HepG2 (cell line): ENCODE results near the gene RNASE2. TPM values are rescaled to one million over a fixed set of nuclear protein-coding genes. Genes with fewer than 3 reads are reported as not detected.

Source experiments
- CERS6 ChIP-seq: sonication (generic); formaldehyde crosslinking; IDR thresholded peaks from 2 replicates; pipeline ENCODE4 v1.5.0; 2020; ENCODE audit warnings: missing genetic modification reagents
- POLR2G ChIP-seq: fragments of 200-400 bp; formaldehyde crosslinking; IDR thresholded peaks from 2 replicates; pipeline ENCODE4 v1.6.1; 2018; ENCODE audit warnings: mild to moderate bottlenecking, low read depth, low read length, moderate library complexity
- SMAD9 ChIP-seq: sonication (generic); formaldehyde crosslinking; IDR thresholded peaks from 2 replicates; pipeline ENCODE4 v1.5.1; 2020; ENCODE audit warnings: mild to moderate bottlenecking, missing genetic modification reagents
- STAG1 ChIP-seq: sonication (generic); formaldehyde crosslinking; IDR thresholded peaks from 2 replicates; pipeline ENCODE4 v1.4.0; 2020; ENCODE audit warnings: missing genetic modification reagents
- ZBTB10 ChIP-seq: sonication (generic); formaldehyde crosslinking; IDR thresholded peaks from 2 replicates; pipeline ENCODE4 v1.4.0; 2020; ENCODE audit warnings: missing genetic modification reagents, borderline replicate concordance
- ZBTB7B ChIP-seq: sonication (generic); formaldehyde crosslinking; IDR thresholded peaks from 2 replicates; pipeline ENCODE4 v1.4.0; 2020; ENCODE audit warnings: missing genetic modification reagents
- ZNF331 ChIP-seq: sonication (generic); formaldehyde crosslinking; IDR thresholded peaks from 2 replicates; pipeline ENCODE4 v1.4.0; 2020; ENCODE audit warnings: missing genetic modification reagents
- polyA plus RNA-seq, 8 experiments: library from polyadenylated mRNA; depleted of rRNA in 3 of 8; stranded (reverse) in 7 of 8; unstranded in 1 of 8; fragments of >200 nt; fragmentation: Illumina TruSeq in 4 of 8; extraction: Trizol in 4 of 8; gene quantifications; 2 replicates each; pipeline versions ENCODE4 v1.2.1 to v1.2.3, GENCODE V29; 2011 to 2016; ENCODE audit warnings: low read depth in 4 of 8, missing spikeins in 1 of 8, mixed read lengths in 1 of 8; ENCODE audit not compliant: insufficient read depth in 1 of 8
- total RNA-seq, 5 experiments: library from RNA; depleted of rRNA; stranded (reverse); fragments of >200 nt; fragmentation: Illumina TruSeq; extraction: Trizol; gene quantifications; 2 replicates each; pipeline ENCODE4 v1.2.3, GENCODE V29; 2016; ENCODE audit warnings: low read depth in 1 of 5
- TF ChIP-seq, protein P1 (sequence below): sonication (generic); formaldehyde crosslinking; IDR thresholded peaks from 2 replicates; pipeline ENCODE4 v1.5.1; 2020; ENCODE audit warnings: mild to moderate bottlenecking, missing genetic modification reagents

Gene RNASE2
- total and polyA plus RNA-seq, 2 of the 13 experiments (the other 11 are each of a cell fraction or from before 2014, with no cell fraction given): 0.69 TPM; not detected in 1

GRCh38 chr14:20973501-20973900, 18.2 kb downstream of the RNASE2 start (continued):
- no peak for TF ChIP-seq ZNF331 (CRISPR knock-in tag)
- no peak for TF ChIP-seq ZBTB10
- no peak for TF ChIP-seq ZBTB7B (CRISPR knock-in tag)
- no peak for TF ChIP-seq POLR2G
- TF ChIP-seq, protein P1, sequence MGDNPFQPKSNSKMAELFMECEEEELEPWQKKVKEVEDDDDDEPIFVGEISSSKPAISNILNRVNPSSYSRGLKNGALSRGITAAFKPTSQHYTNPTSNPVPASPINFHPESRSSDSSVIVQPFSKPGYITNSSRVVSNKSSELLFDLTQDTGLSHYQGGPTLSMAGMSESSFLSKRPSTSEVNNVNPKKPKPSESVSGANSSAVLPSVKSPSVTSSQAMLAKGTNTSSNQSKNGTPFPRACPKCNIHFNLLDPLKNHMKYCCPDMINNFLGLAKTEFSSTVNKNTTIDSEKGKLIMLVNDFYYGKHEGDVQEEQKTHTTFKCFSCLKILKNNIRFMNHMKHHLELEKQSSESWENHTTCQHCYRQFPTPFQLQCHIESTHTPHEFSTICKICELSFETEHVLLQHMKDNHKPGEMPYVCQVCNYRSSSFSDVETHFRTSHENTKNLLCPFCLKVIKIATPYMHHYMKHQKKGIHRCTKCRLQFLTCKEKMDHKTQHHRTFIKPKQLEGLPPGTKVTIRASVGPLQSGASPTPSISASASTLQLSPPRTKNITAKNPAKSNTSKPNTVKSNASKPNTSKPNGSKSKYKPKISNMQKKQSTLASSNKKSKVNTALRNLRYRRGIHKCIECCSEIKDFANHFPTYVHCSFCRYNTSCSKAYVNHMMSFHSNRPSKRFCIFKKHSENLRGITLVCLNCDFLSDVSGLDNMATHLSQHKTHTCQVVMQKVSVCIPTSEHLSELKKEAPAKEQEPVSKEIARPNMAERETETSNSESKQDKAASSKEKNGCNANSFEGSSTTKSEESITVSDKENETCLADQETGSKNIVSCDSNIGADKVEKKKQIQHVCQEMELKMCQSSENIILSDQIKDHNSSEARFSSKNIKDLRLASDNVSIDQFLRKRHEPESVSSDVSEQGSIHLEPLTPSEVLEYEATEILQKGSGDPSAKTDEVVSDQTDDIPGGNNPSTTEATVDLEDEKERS: no peak
- no peak for TF ChIP-seq STAG1 (CRISPR knock-in tag)
- no peak for TF ChIP-seq CERS6 (CRISPR knock-in tag)
- no peak for TF ChIP-seq SMAD9 (CRISPR knock-in tag)
